HG02938 (cell line): ENCODE results near the gene WDFY4.

Experiments used
- ATAC-seq: cut with Tn5 transposase; IDR thresholded peaks from one replicate; pipeline ENCODE4 v1.9.1; 2021; ENCODE audit warnings: mild to moderate bottlenecking, moderate library complexity; ENCODE audit not compliant: unreplicated experiment

Gene WDFY4

DNA sequence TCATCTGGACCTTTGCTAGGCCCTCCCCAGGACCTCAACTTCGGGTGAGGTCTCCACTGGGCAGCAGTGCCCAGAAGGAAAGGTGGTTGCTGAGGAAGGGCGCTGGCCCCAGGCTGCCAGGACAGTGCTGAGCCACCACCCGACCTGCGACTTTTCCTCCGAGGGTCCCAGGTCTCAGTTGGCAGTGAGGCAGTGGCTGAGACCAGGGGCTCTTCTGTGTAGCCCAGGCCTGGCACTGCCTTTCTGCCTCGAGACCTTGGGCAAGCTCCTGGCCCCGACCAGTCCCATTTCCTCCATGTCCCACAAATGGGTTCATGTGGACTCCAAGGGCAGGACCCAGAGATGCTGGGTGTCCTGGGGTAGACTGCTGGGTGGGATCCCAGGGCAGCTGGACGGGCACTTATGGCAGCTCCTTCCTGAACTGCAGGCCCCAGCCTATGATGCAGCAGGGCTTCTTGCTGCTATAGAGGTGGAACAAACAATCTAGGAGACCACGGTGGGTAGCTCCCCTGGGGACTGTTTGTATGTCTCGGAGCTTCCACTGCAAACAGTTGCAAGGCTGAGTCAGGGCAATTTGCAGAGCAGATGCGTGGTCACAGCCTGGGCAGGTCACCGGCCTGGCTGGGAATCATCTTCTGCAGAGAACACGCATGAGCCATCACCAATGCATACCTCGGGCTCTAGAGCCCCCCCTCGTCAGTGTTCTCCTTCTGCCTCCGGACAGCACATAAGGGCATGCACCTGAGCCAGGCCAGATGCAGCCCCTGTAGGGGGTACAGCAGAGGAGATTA is 272.9 kb downstream of the WDFY4 start:
- ATAC-seq, result no peak

DNA sequence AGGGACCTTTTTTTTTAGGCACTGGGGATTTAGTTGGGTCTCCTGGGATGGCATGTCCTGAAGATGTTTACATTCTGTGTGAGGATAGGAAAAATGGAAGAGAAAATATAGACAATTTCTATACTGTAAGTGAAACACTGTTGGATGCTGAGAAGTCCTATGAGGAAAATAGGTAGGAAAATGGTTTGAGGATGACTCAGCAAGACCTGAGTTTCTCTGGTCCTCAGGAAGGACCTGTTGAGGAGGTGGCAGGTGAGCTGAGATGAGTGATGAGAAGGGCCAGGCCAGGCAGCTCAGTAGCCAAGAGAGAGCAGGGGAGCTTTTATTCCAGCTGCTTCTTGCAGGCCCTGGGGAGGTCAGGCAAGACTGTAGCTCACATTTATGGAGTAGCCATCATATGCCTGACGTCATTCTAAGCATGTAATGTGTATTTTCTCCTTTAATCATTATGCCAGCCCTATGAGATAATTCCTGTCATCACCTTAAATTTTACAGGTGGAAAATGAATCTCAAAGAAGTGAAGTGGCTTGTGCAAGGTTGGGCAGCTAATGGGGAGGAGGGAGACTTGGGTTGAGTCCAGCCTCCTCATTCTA is 274.0 kb downstream of the WDFY4 start:
- no peak for ATAC-seq

DNA sequence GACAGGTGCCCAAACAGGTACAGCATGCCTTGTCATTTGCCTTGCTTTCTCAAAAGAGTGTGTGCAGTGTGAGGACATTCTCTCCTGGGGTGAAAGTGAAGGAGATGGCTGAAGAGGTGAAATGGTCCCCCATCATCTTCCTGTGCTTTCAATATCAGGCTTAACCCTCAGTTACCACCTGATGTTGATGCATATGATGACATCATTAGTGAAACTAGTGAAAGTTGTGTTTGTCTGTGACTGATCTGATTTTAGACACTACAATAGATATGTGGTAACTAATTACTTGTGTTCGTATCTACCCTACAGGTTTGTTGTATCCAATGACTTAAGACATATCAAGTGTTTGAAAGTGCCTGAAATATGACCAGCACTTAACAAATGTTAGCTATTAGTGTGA is 279.4 kb downstream of the WDFY4 start:
- no peak for ATAC-seq

DNA sequence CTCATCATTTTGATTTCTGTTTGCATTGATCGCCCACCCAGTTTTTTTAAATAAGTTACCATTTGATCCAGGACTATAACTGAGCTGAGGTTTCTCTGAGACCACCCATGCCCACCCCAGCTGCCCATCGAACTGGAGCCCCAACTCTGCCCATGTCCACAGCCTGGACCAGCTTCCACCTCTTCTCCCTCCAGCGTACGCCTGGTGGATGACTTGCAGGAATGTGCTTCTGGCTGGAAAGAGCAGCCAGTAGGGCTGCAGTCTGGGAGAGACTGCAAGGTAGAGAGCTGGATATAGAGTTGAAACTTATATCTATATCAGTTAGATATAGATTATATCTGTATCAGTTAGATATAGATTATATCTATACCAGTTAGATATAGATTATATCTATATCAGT is 280.8 kb downstream of the WDFY4 start:
- ATAC-seq, result no peak

DNA sequence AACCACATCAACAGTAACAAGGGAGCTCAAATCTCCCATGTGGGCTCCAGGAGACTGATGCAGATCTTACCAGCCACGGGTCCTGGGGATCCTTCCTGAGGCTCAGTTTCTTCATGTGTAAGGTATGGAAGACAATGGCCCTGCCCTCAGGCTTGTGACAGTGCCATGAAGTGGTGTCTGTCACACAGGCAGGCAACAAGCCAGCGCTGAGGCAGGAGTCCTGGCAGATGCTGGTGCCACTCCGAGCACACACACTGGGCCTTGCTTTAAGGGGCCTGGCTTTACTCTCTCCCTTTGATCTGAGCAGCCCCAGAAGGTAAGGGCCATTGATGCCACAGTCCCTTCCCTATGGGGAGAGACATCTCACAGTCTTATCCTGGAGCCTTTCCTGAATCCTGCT is 283.4 kb downstream of the WDFY4 start:
- ATAC-seq, result no peak

DNA sequence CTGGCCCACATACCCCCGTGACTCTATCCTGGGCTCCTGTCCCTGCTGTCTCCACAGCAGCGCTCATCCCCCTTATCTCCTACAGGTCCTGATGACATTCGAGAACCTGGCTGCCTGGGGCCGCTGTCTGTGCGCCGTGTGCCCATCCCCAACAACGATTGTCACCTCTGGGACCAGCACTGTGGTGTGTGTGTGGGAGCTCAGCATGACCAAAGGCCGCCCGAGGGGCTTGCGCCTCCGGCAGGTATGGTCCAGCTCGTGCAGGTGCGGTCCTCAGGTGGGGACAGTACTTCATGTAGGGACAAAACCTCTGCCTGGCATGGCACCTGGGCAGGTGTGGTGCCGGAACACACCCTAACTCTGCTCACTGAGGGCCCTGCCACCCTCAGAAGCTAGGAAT is 285.4 kb downstream of the WDFY4 start:
- ATAC-seq, result no peak

DNA sequence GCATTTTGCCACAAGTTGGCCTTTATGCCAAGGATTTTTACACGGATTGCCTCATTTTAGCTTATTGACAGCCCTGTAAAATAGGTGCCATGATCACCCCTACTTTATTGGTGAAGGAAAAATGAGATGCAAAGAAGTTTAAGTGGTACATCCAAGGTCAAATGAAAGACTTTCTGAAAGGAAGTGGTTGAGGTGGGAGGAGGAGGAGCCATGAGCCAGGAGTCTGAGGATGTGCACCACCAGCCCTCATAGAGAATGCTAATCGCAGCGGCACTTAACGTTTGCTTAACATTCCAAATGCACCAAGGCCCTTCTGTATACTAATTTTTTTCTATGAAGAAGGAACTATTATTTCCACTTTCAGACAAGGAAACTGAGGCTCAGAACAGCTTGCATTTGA is 286.0 kb downstream of the WDFY4 start:
- ATAC-seq, result no peak

DNA sequence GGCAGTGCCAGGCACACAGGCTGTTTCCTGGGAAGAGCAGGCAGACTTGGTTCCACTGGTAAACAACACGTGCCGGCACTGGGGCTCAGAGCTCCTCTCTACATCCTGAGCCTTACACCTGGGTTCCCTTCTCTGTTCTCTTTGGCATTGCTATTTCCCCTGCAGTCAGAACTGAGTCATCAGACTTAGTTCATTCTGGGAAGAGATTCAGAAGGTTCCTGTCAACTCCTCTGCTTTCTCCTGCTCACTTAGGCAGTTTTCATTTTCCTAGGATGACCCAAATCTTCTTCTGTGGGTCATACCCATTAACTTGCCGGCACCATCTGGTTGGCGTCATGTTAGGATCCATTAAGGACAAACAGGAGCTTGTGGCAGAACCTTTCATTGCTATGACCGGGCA is 288.4 kb downstream of the WDFY4 start:
- ATAC-seq, result no peak

DNA sequence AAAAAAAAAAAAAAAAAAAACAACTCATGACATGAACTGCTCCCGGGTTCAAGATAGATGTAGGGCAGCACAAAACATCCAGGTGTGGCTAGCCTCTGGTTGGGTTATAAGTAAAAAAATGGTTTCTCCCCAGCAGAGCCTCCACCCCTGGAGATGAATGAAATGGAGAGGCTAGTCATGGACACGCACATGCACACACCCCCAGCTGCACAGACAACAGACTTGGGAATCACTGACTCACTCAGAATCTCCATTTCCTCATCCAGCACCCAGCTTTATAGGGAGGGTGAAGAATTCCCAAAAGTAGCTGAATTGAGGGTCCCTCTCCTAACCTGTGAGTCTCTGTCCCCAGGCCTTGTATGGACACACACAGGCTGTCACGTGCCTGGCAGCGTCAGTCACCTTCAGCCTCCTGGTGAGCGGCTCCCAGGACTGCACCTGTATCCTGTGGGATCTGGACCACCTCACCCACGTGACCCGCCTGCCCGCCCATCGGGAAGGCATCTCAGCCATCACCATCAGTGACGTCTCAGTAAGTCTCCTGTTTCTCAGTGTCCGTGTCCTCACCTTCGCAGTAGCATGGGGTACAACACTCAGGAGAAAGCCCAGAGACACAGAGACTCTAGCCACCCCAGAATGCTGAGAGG is 290.0 kb downstream of the WDFY4 start:
- ATAC-seq, result no peak

DNA sequence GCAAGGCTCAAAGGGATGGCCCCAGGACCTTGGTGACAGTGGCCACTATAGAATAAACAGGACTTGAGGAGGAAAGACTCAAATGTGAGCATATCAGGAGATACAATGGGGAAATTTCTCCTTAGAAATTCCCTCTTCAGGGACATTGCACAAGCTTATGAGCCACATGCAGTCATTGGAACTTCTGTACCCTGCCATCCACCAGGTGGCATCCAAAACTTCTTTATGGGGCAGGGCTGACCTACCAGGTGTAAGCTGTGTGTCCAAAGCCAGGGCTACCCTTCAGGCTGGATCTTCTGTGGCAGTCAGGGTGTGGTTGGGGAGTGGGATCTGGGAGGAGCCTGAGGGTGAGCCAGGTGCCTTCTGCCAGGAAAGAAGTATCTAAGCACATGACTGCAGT is 291.5 kb downstream of the WDFY4 start:
- ATAC-seq, result no peak

DNA sequence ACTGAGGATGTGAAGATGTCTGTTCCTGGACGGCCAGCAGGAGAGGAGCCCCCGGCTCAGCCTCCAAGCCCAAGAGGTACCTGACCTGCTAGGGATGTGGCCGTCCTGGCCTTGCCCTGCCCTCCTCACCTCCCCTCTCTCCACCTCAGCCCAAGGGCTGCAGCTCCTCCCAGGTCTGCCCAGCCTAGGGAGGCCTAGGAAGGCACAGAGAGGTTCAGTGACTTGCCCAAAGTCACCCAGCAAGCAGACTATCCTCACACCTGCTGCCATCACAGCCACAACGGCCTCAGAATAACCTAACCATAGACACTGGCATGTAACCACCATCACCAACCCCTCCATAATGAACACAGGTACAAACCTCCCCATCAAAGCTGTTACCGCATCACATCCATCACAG is 293.6 kb downstream of the WDFY4 start:
- no peak for ATAC-seq

DNA sequence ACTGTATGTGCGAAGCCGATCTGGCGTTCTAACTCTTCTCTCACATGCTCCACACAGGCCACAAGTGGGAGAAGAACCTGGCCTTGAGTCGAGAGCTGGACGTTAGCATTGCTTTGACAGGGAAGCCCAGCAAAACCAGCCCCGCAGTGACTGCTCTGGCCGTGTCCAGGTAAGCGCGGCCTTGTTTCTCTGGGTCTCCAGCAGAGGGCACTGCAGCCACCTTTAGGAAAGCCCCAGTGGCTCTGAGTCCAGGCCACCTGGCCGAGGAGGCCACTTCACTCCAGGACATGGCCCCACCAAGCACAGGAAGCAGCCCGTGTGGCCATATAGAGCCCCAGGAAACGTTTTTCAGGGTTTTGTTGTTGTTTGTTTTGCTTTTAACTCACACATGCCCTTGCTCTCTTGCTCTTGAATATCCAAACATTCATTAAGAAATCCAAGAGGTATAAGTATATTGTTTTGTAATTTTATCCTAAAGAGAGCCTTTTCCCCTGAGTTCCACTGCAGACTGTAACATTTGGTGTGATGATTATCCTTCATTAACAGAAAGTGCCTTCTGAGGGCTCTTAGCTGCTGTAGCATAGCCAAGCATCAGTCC is 296.7 kb downstream of the WDFY4 start:
- no peak for ATAC-seq

DNA sequence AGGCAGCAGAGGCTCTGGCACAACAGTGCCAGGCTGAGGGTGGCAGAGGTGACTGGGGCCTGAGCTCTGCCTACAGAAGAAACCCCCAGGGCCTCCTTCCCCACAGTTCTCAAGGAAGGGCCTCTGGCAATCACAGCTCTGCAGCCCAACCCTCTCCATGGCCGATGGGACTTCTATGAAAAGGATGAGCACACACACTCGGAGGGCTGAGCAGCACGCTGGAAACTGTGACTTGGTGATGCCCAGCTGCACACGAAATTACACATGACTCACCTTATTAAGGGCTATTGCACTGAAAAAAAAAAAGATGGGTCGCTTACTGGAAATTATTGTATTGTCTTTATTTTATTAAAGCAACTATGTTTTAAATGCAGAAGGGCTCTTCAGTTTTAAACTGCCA is 297.9 kb downstream of the WDFY4 start:
- ATAC-seq, result no peak

DNA sequence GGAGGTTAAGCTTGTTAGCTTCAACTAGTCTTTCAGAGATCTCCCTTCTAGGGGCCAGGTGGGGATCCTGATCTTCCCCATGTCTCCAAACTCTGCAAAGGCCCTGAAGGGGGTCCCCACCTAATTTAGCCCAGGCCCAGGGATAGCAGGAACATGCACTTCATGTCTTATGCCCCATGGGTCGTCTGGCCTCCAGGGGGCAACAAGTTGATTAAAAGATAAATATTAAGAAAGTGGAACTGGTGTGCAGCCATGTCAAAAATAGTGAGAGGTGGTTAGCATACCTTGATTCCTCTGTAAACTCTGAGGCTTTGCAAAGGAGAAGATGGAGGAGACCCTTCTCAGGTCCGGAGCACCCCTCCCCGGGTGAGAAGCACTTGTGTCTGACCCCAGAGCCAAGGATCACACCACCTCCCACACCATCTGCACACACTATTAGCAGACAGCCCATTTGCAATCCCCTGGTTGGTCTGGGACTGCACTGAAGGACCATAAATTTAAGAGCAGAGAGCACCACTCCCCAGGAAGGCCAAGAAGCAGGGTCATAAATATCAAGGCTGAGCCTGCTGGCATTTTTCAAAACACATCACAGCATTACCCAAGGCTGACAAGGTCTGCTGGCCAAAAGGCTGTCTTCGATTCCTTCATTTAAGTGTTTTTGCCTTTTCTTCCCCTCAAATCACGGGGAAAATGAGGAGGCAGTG is 299.1 kb downstream of the WDFY4 start:
- no peak for ATAC-seq

DNA sequence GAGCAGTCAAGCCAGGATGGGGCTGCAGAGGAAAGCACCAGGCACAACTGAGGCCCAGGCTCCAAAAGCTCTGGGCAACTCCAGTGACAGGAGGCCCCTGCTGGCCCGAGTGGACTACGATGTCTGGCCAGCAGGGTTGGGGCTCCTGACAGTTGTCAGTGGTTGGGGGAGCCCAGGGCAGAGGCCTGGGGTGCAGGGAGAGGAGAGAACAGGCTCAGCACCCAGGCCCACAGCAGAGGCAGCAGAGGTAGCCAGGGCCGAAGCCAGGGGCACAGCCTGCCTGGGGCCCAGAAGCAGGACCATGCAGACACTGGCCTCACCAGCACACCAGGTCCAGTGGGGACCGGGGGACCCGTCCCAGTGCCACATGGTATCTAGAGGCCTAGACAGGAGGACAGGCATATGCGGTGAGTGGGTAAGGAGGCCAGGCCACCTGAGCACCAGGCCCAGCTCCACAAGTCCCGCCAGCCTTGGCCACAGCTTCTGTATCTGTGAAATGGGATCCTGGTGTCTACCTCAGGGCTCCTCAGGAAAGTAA is 301.0 kb downstream of the WDFY4 start:
- ATAC-seq, result no peak

DNA sequence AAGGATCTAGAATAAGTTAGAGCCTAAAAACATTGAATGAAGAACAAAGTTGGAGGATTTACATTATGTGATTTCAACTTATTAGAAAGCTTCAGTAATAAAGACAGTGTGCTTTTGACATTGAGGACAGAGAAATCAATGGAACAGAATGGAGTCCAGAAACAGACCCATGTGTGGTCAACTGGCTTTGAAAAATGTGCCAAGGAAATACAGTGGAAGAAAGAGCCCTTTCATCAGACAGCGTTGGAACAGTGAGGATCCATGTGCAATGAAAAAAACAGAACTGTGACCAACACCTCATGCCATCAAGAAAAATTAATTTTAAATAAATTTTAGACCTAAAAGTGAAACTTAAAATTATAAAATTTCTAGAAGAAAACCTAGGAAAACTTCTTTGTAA is 305.6 kb downstream of the WDFY4 start:
- no peak for ATAC-seq

DNA sequence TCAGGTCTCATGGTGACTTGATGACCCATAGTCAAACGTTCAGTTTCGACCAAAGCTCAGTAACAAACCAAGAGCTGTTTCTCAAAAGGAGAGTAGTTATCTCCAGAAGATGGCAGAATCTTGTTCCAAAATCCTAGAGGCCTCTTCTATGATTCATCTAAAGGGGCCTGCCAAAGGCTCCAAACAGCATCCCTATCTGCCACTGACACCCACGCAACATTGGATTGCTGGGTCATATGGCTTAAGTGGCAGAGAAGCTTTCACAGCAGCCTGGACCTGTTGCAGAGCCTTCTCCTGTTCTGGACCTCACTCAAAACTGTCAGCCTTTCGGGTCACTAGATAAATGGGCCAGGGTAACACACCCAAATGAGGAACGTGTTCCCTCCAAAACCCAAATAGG is 309.0 kb downstream of the WDFY4 start:
- ATAC-seq, result no peak

DNA sequence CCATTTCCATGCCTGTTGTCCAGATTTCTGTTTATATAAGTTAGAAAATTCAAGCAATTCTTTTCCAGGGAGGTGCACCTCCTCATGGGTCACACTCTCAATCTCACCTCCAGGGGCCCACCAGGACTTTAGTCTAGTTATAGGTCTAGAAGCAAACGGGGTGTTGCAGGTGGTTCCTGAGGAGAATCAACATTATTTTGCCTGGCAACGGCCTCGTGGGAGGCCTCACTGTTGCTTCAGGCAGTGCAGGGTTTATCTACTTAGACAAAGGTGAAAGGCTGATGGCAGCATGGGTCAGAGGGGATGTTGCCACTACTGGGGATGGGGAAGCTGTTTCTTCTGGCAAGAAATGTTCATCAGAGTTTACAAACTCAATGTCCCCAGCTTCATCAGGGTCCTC is 311.7 kb downstream of the WDFY4 start:
- no peak for ATAC-seq

DNA sequence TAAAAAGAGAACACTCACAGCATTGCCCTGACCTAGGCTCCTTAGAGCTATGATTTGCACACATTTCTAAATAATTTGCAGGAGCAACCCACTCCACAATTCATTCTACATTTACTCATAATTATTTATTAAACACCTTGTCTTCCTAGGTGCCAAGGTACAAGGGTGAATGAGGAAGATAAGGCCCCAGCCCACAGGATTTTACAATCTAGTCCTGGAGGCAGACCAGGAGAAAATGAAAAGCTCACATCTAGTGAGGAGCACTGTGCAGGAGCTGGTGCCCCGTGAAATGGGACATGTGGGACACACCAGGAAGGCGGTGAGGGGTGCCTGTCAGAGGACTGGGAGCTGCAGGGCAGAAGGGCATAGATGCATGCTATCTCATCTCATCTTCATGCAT is 314.7 kb downstream of the WDFY4 start:
- ATAC-seq, result no peak

DNA sequence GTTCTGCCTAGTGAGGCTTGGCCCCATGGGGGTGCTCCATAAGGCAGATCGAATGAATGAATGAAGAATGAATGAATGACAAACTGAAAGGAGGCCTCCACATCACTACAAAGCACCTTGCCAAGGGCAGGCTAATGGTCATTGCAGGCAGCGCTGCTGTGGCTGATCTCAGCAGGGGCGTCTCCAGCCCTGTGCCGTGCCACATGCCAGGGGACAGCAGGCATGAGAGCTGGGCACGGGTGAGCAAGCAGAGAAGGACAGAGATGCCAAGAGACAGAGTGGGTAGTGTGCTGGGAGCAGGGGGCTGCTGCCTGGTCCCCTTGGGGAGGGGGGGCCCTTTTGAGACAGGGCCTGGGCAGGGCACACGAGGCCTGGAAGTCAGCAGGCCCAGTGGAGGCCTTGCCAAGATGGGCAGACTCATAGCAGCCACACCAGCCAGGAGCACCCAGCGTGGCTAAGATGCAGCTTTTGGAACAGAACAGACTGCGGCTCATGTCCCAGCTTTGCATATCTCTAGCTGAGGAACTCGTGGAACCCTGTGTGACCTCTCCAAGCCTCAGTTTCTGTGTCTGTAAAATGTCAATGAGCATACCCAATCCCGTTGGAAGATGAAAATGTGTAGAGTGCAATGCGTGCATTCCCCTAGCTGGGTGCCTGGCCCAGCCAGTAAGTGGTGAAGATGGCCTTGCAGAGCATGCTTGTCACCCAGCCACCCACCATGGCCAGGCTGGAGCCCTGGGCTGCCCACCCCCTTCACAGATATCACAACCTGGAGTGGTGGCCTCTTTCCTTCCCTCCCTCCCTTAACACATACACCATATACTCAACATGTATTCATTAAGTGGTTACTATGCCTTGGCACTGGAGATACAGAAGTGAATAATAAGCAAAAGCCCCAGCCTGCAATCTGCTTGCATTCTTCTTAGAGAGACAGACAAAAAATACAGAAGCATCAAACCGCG is 316.0 kb downstream of the WDFY4 start:
- no peak for ATAC-seq
